ENCODE results near the gene SNCA.

The SNCA gene

GRCh38 chr4:89752932-89753598, 83.9 kb downstream of the SNCA start:
- DNase-seq, result no peak

GRCh38 chr4:89751416-89751815, 85.5 kb downstream of the SNCA start:
- DNase-seq, result no peak

- DNase-seq, result no peak
Measured at GRCh38 chr4:89746377-89746776, 90.6 kb downstream of the SNCA start.

- no peak for DNase-seq
Measured at GRCh38 chr4:89745708-89746107, 91.3 kb downstream of the SNCA start.

GRCh38 chr4:89744914-89745313, 92.0 kb downstream of the SNCA start:
- DNase-seq, result no peak

GRCh38 chr4:89741768-89742167, 95.2 kb downstream of the SNCA start:
- no peak for DNase-seq

GRCh38 chr4:89739311-89739988, 97.5 kb downstream of the SNCA start:
- no peak for DNase-seq

- no peak for DNase-seq
Measured at GRCh38 chr4:89737888-89738287, 99.1 kb downstream of the SNCA start.

- no peak for DNase-seq
Measured at GRCh38 chr4:89733946-89734345, 103.0 kb downstream of the SNCA start.

- no peak for DNase-seq
Measured at GRCh38 chr4:89727238-89727637, 109.7 kb downstream of the SNCA start.

GRCh38 chr4:89725268-89725667, 111.7 kb downstream of the SNCA start:
- no peak for DNase-seq

GRCh38 chr4:89724716-89725115, 112.2 kb downstream of the SNCA start:
- DNase-seq, result no peak

- DNase-seq, result no peak
Measured at GRCh38 chr4:89723096-89723495, 113.9 kb downstream of the SNCA start.

- DNase-seq, result no peak
Measured at GRCh38 chr4:89722517-89722916, 114.4 kb downstream of the SNCA start.

- DNase-seq, result no peak
Measured at GRCh38 chr4:89720981-89721380, 116.0 kb downstream of the SNCA start.

GRCh38 chr4:89719536-89720090, 117.3 kb downstream of the SNCA start:
- no peak for DNase-seq

GRCh38 chr4:89716893-89717292, 120.1 kb downstream of the SNCA start:
- no peak for DNase-seq

GRCh38 chr4:89715631-89716030, 121.3 kb downstream of the SNCA start:
- no peak for DNase-seq

- no peak for DNase-seq
Measured at GRCh38 chr4:89712827-89713226, 124.1 kb downstream of the SNCA start.

GRCh38 chr4:89712141-89712540, 124.8 kb downstream of the SNCA start:
- DNase-seq, result no peak

- DNase-seq, result no peak
Measured at GRCh38 chr4:89708903-89709421, 128.0 kb downstream of the SNCA start.

GRCh38 chr4:89707467-89707866, 129.5 kb downstream of the SNCA start:
- DNase-seq, result no peak

GRCh38 chr4:89704651-89705395, 132.1 kb downstream of the SNCA start:
- no peak for DNase-seq
